BE2C (cell line): ENCODE results near the gene SLC5A10.

Experiments used
- DNase-seq: peaks from one replicate; pipeline ENCODE4 v3.0.0-alpha.2; 2020
- H3K27me3 ChIP-seq: fragments of 250-450 bp; sonication (Bioruptor Pico); 2 replicates; pipeline ENCODE4 v1.5.1; 2020; ENCODE audit warnings: mild to moderate bottlenecking
- H3K36me3 ChIP-seq: fragments of 250-450 bp; sonication (Bioruptor Pico); 2 replicates; pipeline ENCODE4 v1.5.1; 2020; ENCODE audit warnings: mild to moderate bottlenecking
- H3K4me1 ChIP-seq: fragments of 250-450 bp; sonication (Bioruptor Pico); 2 replicates; pipeline ENCODE4 v1.5.1; 2020
- H3K4me3 ChIP-seq: 2 replicates; pipeline ENCODE4 v1.5.1; 2011; ENCODE audit warnings: low read depth, low read length
- H3K9me3 ChIP-seq: fragments of 250-450 bp; sonication (Bioruptor Pico); 2 replicates; pipeline ENCODE4 v1.5.1; 2020
- TF ChIP-seq, protein P1 (sequence below): IDR thresholded peaks from 2 replicates; pipeline ENCODE4 v1.5.1; 2012; ENCODE audit warnings: mild to moderate bottlenecking, low read depth, low read length

The SLC5A10 gene

DNA sequence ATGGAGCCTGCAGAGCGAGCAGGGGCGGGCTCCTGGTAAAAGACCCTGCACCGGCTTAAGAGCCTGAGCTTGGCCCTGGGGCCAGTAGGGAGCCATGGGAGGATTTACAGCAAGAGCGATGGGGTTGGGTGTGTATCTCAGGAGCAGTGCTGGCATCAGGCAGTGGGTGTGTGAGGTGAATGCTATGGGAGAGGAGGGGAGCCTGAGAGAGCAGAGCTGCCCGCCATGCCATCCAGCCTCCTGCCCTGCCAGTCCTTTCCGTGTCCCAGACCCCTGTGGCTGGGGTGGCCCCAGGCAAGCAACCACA lies 29.3 kb downstream of the SLC5A10 start:
- DNase-seq, result no peak
- Histone ChIP-seq H3K4me3 (no peak overlapping the region), H3K4me1 (no peaks in the 10 kb centered on the region), H3K27me3 (no peaks in the 10 kb centered on the region), H3K36me3 (no peaks in the 10 kb centered on the region), H3K9me3 (no peaks in the 10 kb centered on the region)
- TF ChIP-seq, protein P1, sequence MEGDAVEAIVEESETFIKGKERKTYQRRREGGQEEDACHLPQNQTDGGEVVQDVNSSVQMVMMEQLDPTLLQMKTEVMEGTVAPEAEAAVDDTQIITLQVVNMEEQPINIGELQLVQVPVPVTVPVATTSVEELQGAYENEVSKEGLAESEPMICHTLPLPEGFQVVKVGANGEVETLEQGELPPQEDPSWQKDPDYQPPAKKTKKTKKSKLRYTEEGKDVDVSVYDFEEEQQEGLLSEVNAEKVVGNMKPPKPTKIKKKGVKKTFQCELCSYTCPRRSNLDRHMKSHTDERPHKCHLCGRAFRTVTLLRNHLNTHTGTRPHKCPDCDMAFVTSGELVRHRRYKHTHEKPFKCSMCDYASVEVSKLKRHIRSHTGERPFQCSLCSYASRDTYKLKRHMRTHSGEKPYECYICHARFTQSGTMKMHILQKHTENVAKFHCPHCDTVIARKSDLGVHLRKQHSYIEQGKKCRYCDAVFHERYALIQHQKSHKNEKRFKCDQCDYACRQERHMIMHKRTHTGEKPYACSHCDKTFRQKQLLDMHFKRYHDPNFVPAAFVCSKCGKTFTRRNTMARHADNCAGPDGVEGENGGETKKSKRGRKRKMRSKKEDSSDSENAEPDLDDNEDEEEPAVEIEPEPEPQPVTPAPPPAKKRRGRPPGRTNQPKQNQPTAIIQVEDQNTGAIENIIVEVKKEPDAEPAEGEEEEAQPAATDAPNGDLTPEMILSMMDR, result no peak

DNA sequence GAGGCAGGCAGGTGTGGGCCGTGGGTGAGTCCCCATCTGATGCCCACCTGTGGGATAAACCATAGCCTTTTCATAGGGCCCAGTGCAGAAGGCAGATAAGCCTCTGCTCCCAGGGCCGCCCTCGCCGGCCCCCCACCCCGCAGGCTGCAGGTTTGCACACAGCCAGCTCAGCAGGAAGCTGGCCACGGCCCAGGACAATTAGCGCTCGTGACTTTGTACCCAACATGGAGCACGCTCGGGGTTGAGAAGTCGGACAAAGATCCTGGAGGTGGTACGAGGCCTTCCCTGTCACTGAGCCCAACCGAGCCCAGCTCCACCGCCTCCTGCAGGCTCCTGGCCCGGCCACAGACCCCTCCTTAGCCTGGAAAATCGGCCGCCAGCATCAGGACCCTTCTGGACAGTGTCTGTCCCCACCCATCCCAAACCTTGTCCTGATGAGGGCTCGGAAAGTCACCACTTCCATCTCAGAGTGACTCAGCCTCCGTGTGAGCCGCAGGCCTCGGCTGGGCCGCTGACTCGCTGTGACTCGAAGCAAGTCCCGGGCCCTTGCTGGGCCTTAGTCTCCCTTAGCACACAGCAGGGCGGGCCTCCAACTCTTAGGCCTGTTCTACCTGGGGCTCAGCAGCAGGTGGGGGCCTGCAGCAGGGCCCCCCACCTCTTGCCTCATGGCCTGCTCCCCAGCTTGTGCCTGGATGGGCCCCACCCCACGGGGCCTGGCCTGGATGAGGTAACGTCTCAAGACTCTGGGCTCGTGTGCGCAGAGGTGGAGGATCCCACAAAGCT lies 29.9 kb downstream of the SLC5A10 start:
- H3K9me3 ChIP-seq, result no peaks in the 10 kb centered on the region
- no peaks in the 10 kb centered on the region for H3K4me1 ChIP-seq
- H3K27me3 ChIP-seq, result no peaks in the 10 kb centered on the region
- H3K4me3 ChIP-seq, result no peak overlapping the region
- no peak for DNase-seq
- TF ChIP-seq, protein P1, result no peak
- H3K36me3 ChIP-seq, result no peaks in the 10 kb centered on the region

DNA sequence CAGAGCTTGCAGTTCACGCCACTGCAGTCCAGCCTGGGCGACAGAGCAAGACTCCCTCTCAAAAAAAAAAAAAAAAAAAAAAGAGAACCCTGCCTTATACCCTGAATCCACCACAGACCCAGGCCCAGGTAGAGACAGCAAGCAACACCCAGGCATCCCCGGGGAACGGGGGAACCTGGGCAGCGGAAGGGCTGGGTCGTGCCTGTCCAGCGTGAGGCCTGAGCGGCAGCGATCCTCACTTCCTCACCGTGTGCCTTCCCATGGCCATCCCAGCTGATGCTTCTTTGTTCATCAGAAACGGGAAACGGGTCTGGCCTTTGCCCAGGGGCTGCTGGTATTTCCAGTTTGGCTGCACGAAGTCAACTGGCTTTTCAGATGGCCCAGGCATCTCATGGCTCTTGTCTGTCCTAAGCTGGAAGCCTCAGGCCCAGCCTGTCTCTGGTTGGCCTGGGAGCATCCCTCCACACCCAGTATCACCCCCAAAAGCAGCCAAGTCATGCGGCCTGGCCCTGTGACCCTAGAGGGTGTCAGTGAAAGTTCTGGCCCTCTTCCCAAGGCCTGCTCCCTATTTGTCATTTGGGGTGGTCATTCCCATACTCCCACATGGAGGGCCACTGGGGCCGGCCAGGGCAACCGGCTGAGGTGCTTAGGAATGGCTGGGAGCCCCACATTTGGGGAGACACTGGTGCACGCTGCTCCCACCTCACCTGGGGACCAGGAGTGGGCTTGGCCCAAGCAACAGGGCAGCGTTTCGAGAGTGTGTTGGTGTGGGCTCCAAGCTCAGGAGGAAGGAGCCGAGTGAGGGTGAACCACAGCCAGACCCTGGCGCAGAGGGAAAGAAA lies 32.5 kb downstream of the SLC5A10 start:
- TF ChIP-seq, protein P1, result no peak
- no peaks in the 10 kb centered on the region for H3K27me3 ChIP-seq
- no peaks in the 10 kb centered on the region for H3K36me3 ChIP-seq
- H3K4me1 ChIP-seq, result no peaks in the 10 kb centered on the region
- no peaks in the 10 kb centered on the region for H3K9me3 ChIP-seq
- DNase-seq, result no peak
- H3K4me3 ChIP-seq, result no peak overlapping the region

DNA sequence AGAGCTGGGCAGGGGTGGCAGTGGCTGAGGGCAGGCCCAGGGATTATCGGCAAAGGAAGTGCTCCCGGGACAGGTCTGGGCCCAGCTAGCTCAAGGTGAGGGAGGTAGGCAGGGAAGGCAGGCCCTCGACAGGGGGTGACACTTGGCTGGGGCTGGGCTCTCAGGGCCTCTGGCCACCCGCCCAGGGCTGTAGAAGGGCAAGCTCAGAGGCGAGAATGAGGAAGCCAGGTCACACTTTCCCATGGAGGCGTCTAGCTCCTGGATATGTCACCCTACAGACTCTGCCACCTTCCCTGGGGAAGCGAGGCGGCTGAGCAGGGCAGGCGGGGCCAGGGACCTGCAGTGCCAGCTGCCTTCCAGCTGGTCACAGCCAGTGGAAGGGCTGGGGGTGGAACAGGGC lies 33.5 kb downstream of the SLC5A10 start:
- Histone ChIP-seq H3K27me3 (no peaks in the 10 kb centered on the region), H3K9me3 (no peaks in the 10 kb centered on the region), H3K4me3 (no peak overlapping the region), H3K4me1 (no peaks in the 10 kb centered on the region), H3K36me3 (no peaks in the 10 kb centered on the region)
- no peak for DNase-seq
- TF ChIP-seq, protein P1, result no peak

DNA sequence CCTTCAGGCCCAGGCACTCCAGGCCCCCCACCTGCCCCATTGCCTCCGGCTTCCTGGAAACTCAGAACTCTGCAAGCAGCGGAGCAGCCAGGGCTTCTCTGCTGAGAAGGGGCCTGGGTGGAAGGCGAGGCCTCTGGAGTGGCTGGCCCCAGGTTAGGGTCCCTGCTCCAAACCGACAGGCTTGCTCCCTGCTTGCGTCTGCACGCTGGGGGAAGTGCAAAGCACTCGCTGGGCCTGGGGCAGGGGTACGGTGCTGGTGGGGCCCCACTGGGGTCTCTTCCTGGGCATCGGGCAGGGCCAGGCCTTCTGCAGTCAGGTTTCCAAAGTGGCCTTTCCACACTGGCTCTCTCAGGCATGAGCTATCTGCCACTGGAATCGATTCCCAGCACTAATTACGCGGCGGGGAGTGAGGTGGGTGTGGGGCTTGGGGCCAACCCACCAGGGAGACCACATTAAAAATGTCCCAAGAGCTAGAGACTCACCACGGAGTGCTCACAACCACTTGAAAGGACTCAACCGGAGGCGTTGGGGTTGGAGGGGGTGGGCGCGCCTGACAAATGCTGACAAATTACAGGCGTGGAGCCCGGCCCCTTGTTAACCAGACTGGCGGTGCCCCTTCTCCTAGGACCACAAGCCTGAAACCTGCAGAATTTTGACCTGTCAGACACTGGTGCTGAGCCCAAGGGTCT lies 34.7 kb downstream of the SLC5A10 start:
- Histone ChIP-seq H3K4me3 (no peak overlapping the region), H3K4me1 (no peaks in the 10 kb centered on the region), H3K27me3 (no peaks in the 10 kb centered on the region), H3K9me3 (no peaks in the 10 kb centered on the region), H3K36me3 (no peaks in the 10 kb centered on the region)
- TF ChIP-seq, protein P1, result no peak
- DNase-seq, result no peak
